NOMO-1 (cell line): ENCODE measurements around the gene GLRX5.
A peak's percentile ranks its signal among the peaks of the same experiment; 100 is the strongest.
"Not testable (repeated sequence)": the region's sequence is repeated elsewhere in the genome, so short reads cannot be mapped to it uniquely, and the experiment has no call there.

ENCODE experiments used
- DNase-seq, 2 experiments: peaks; one replicate each; lab custom pipeline; 2025; ENCODE audit not compliant: unreplicated experiment in 2 of 2; lab: John Stamatoyannopoulos, UW

Gene GLRX5

GRCh38 chr14:95549656-95550585, 15.1 kb downstream of the GLRX5 start:
- DNase-seq, result no peak

DNA sequence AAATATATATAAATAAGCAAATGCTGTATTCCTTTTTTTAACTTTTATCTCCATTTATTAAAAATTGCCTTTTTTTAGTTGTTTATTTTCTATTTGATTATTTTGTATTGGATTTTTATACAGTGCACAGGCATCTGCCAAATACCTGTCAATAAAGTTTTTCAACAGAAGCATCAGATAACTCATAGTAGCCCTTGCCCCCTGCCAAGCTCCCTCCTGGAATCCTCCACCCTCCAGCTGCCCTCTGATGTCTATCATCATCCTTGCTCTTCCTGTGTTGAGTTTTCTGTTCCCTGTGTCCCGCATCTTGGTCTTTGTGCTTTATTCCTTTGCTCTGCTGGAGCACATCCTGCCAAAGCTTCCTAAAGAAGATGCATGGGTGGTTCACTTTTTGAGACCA, 16.6 kb downstream of the GLRX5 start:
- no peak for DNase-seq

GRCh38 chr14:95553141-95553540, 18.3 kb downstream of the GLRX5 start:
- DNase-seq, result no peak

GRCh38 chr14:95555053-95555452, 20.2 kb downstream of the GLRX5 start:
- no peak for DNase-seq

DNA sequence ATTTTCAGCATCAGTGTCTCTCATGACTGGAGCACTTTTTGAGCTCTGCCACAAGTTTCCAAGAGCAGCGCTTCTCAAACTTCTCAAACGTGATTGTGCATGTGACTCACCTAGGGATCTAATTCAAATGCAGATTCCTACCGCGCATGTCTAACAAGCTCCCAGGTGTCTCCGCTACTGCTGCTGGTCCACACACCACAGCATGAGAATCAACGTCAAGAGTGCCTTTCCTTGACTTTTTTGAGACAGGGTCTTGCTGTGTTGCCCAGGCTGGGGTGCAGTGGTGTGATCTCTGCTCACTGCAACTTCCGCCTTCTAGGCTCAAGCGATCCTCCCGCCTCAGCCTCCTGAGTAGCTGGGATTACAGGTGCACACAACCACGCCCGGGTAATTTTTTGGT, 22.4 kb downstream of the GLRX5 start:
- no peak for DNase-seq

GRCh38 chr14:95557832-95558231, 23.0 kb downstream of the GLRX5 start:
- no peak for DNase-seq

- DNase-seq, result no peak
Measured at GRCh38 chr14:95559203-95559602, 24.4 kb downstream of the GLRX5 start.

- peak; percentile 60 to 73 for DNase-seq
Measured at GRCh38 chr14:95561001-95561412, 26.2 kb downstream of the GLRX5 start.

GRCh38 chr14:95562892-95563685, 28.2 kb downstream of the GLRX5 start:
- DNase-seq, result peak in 1 of 2 experiments; percentile 5

DNA sequence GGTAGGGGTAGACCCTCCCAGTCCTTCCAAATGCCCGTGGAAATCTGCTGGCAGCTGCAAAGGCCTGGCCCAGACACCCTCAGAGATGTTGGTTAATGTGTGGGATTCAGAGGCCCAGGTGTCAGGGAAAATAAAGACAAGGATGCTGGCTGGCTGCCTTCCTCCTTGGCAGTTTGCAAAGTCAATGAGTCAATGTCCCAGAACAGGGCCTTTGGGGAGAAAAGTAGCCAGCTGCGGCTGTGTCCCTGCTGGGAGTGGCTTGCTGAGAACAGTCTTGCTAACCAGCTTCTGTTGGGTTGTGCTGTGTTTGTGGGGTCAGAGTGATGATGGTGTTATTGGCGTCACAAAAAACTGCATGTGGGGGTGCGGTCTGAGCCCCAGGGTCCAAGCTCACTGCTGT, 29.2 kb downstream of the GLRX5 start:
- DNase-seq, result no peak

- DNase-seq, result no peak
Measured at GRCh38 chr14:95569440-95569839, 34.6 kb downstream of the GLRX5 start.

DNA sequence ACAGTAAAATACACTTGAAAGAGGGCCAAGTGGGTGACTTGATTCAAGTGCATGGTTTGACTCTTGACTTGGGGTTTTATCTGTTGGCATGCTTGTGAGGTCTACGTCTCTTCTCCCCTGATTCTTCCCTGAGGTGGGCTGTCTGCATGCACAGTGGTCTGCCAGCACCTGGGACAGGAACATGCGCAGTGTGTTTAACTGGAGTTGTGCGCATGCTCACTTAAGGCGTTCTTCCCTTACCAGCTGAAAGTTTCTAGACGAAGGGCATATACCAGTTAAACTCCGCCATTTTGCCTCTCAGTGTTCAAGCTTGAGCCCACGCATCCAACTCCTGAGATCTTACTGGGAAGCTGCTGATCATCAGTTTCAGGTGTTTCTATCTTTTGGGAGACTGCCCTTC, 38.5 kb downstream of the GLRX5 start:
- no peak for DNase-seq

- no peak for DNase-seq
Measured at GRCh38 chr14:95575840-95576473, 41.1 kb downstream of the GLRX5 start.

- no peak for DNase-seq
Measured at GRCh38 chr14:95577067-95577800, 42.4 kb downstream of the GLRX5 start.

- no peak for DNase-seq
Measured at GRCh38 chr14:95577870-95578269, 43.0 kb downstream of the GLRX5 start.

- peak in 1 of 2 experiments; percentile 11 for DNase-seq
Measured at GRCh38 chr14:95583836-95584617, 49.2 kb downstream of the GLRX5 start.

DNA sequence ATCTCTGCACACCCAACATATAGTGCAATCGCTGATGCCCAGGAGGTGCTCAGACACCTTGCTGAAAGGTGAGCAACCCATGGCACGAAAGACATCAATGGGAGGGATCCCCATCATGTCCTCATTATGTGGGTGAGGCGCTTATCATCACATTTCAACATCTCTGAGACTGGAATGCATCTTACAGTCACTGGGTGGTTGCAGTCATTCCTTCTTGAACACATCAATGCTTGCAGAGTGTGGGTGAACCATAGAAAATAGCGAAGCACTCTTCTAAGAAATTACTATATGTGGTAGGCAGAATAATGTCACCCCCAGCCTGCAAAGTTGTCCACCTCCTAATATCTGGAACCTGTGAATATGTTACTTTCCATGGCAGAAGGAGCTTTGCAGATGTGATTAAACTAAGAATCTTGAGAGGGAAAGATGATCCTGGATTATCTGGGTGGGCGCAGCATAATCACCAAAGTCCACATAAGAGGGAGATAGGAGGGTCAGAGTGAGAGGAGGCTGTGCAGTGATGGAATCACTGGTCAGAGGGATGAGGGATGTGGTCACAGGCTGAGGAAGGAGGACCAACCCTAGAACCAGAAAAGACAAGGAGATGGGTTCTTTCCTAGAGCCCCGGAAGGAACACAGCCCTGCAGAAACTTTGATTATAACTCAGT, 51.2 kb downstream of the GLRX5 start:
- DNase-seq, result no peak

GRCh38 chr14:95591182-95591581, 56.3 kb downstream of the GLRX5 start:
- DNase-seq, result not testable (repeated sequence)
